K562 (cell line): ENCODE measurements around the gene HCN4.

Experiments
- BACH1 ChIP-seq: fragments of 200-800 bp; sonication (Bioruptor generic); IDR thresholded peaks from 2 replicates; pipeline ENCODE4 v1.6.1; 2016; ENCODE audit warnings: missing genetic modification characterization, missing compliant biosample characterization
- ETV6 ChIP-seq, 3 experiments: fragments of 150-350 bp in 1 of 3; sonication (generic) in 1 of 3; formaldehyde crosslinking in 1 of 3; IDR thresholded peaks; 2 replicates each; pipeline versions ENCODE4 v1.6.1 to v1.8.0; 2014 to 2022; ENCODE audit warnings: borderline replicate concordance in 2 of 3, low read depth in 2 of 3, antibody characterized with exemption in 1 of 3, low read length in 1 of 3, mild to moderate bottlenecking in 1 of 3, missing genetic modification reagents in 1 of 3
- FOXK1 ChIP-seq: sonication (generic); formaldehyde crosslinking; IDR thresholded peaks from 2 replicates; pipeline ENCODE4 v1.8.0; 2022; ENCODE audit warnings: missing genetic modification reagents, mild to moderate bottlenecking, borderline replicate concordance
- MCM5 ChIP-seq: fragments of 450-650 bp; IDR thresholded peaks from 2 replicates; pipeline ENCODE4 v1.6.1; 2016; ENCODE audit warnings: low read depth
- NBN ChIP-seq: fragments of 450-650 bp; IDR thresholded peaks from 2 replicates; pipeline ENCODE4 v1.6.1; 2016; ENCODE audit warnings: low read depth, mild to moderate bottlenecking
- ZBTB8A ChIP-seq: fragments of 450-650 bp; IDR thresholded peaks from 2 replicates; pipeline ENCODE4 v1.6.1; 2018; ENCODE audit warnings: mild to moderate bottlenecking, moderate library complexity; ENCODE audit not compliant: partially characterized antibody
- ZC3H8 ChIP-seq: fragments of 450-650 bp; IDR thresholded peaks from 2 replicates; pipeline ENCODE4 v1.6.1; 2017
- TF ChIP-seq, protein P1 (sequence below): sonication (generic); formaldehyde crosslinking; IDR thresholded peaks from 2 replicates; pipeline ENCODE4 v1.8.0; 2023; ENCODE audit warnings: mild to moderate bottlenecking, missing genetic modification reagents
- TF ChIP-seq, protein P2 (sequence below): sonication (generic); formaldehyde crosslinking; IDR thresholded peaks from 2 replicates; pipeline ENCODE4 v1.9.0; 2022; ENCODE audit warnings: mild to moderate bottlenecking, missing genetic modification reagents

DNA sequence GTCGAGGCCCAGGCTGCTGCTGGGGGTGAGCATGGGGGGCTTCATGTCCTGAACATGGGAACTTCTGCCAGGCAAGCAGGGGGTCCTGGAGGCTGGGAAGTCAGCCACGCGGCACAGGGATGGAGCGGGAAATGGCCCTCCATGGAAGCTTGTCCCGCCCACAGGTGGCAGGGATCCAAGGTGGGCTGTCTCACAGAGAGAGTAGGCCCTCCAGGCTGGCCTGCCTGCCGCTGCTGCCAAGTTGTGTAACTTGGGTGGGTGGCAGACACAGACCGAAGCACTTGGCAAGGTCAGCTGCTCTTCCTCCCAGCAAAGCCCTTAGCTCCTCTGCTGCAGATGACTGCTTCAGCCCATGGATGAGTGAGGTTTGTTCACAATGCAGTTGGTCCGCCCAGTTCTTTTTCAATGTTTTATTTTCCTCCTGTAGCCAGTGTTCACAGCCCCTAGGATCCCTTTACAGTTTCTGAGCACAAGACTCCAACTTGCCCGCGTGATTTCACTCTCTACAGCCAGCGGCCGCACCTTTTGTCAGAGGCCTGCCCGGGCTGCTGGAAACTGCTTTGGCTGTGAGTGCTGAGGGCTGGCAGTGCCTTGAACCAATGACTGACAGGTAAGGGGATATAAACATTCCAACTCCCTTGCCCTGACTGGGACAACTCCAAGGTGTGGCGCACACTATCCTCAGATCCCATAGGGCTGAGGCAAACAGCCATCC lies 26.7 kb downstream of the HCN4 start:
- TF ChIP-seq MCM5 (no peak), ETV6 (IDR thresholded peaks at IDR 0.05; ENCODE audit: borderline replicate concordance in 1 of 2, low read depth in 2 of 2, low read length in 1 of 2) (no peak), ETV6 (CRISPR knock-in tag; IDR thresholded peaks at IDR 0.05; ENCODE audit: borderline replicate concordance) (no peak), ZC3H8 (no peak), ZBTB8A (no peak), FOXK1 (CRISPR knock-in tag) (no peak), BACH1 (tag) (no peak), NBN (no peak)
- TF ChIP-seq, protein P1, sequence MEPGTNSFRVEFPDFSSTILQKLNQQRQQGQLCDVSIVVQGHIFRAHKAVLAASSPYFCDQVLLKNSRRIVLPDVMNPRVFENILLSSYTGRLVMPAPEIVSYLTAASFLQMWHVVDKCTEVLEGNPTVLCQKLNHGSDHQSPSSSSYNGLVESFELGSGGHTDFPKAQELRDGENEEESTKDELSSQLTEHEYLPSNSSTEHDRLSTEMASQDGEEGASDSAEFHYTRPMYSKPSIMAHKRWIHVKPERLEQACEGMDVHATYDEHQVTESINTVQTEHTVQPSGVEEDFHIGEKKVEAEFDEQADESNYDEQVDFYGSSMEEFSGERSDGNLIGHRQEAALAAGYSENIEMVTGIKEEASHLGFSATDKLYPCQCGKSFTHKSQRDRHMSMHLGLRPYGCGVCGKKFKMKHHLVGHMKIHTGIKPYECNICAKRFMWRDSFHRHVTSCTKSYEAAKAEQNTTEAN (CRISPR knock-in tag) = no peak
- TF ChIP-seq, protein P2, sequence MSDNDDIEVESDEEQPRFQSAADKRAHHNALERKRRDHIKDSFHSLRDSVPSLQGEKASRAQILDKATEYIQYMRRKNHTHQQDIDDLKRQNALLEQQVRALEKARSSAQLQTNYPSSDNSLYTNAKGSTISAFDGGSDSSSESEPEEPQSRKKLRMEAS (CRISPR knock-in tag) = no peak
